Measurements from ENCODE around the gene SUGP1.
"Not testable (repeated sequence)": the region's sequence is repeated elsewhere in the genome, so short reads cannot be mapped to it uniquely, and the experiment has no call there.

GRCh38 chr19:19253409-19253808, 66.9 kb downstream of the SUGP1 start:
- TF ChIP-seq CTCF (IDR thresholded peaks at IDR 0.05); POLR2AphosphoS5 (IDR thresholded peaks at IDR 0.05; ENCODE audit: insufficient read depth in 1 of 2, low read depth in 1 of 2): not testable (repeated sequence)
